ENCODE data around the gene GDPGP1. TPM values are rescaled to one million over a fixed set of nuclear protein-coding genes. Genes with fewer than 3 reads are reported as not detected.

GDPGP1 gene
- polyA plus RNA-seq, 2 of the 4 experiments (the other 2 are of a cell fraction): 4.4 to 5.7 TPM

- peaks cover 14% of the 10 kb centered on the region for H3K4me1 ChIP-seq
- no peak overlapping the region for H3K4me3 ChIP-seq
- H3K4me2 ChIP-seq: no peak overlapping the region
- FAIRE-seq: no peak
- TF ChIP-seq GATA3 (IDR thresholded peaks at IDR 0.05; ENCODE audit: borderline replicate concordance) (no peak), HES2 (IDR thresholded peaks at IDR 0.05) (no peak), MYC (IDR thresholded peaks at IDR 0.05; ENCODE audit: borderline replicate concordance, low read length) (no peak), JUN (IDR thresholded peaks at IDR 0.05) (no peak), NFE2L2 (conservative IDR thresholded peaks at IDR 0.05; ENCODE audit: low read length) (no peak), KDM1A (IDR thresholded peaks at IDR 0.05; ENCODE audit: low read depth) (no peak), HMGXB4 (CRISPR knock-in tag; IDR thresholded peaks at IDR 0.05; ENCODE audit: borderline replicate concordance) (no peak), ZFP36 (IDR thresholded peaks at IDR 0.05; ENCODE audit: borderline replicate concordance, partially characterized antibody) (no peak), MAX (IDR thresholded peaks at IDR 0.05) (no peak), POLR2A (IDR thresholded peaks at IDR 0.05; ENCODE audit: low read length) (no peak), RFX5 (IDR thresholded peaks at IDR 0.05) (no peak), FOSL2 (IDR thresholded peaks at IDR 0.05) (no peak), FOSL2 (CRISPR knock-in tag; IDR thresholded peaks at IDR 0.05) (no peak), EP300 (IDR thresholded peaks at IDR 0.05) (no peak), CHD4 (IDR thresholded peaks at IDR 0.05; ENCODE audit: borderline replicate concordance) (no peak), PBX3 (IDR thresholded peaks at IDR 0.05) (no peak), RNF2 (IDR thresholded peaks at IDR 0.05; ENCODE audit: borderline replicate concordance, low read depth) (no peak), BCL3 (IDR thresholded peaks at IDR 0.05) (no peak), E2F6 (IDR thresholded peaks at IDR 0.05; ENCODE audit: borderline replicate concordance, low read depth) (no peak), CTCF (IDR thresholded peaks at IDR 0.05) (no peak), TP53 (CRISPR knock-in tag; IDR thresholded peaks at IDR 0.05) (no peak)
- no peaks in the 10 kb centered on the region for H3K9me3 ChIP-seq
- POLR2A ChIA-PET: interaction anchor here (1.1 kb wide), 1 partner anchor 76 kb away, joined by 4 read pairs; no protein-coding TSS in a partner anchor
- CTCF ChIA-PET: interaction anchor here (1.0 to 36.4 kb wide), 5 partner anchors 13 to 329 kb away, joined by 3 to 732 read pairs (median 4); no protein-coding TSS in a partner anchor
- ATAC-seq: no peak
- 91% methylated on average over 7 of the region's 7 CpGs for WGBS (ENCODE audit: missing lambda C conversion rate)
- no peak for DNase-seq (ENCODE audit: low read depth in 1 of 2, low spot score in 1 of 2)
- H3K27ac ChIP-seq: no peak overlapping the region
Observed at GRCh38 chr15:90227336-90227735, 6.7 kb upstream of the GDPGP1 start.
